ENCODE data around the gene FLNB.

The FLNB gene

DNA sequence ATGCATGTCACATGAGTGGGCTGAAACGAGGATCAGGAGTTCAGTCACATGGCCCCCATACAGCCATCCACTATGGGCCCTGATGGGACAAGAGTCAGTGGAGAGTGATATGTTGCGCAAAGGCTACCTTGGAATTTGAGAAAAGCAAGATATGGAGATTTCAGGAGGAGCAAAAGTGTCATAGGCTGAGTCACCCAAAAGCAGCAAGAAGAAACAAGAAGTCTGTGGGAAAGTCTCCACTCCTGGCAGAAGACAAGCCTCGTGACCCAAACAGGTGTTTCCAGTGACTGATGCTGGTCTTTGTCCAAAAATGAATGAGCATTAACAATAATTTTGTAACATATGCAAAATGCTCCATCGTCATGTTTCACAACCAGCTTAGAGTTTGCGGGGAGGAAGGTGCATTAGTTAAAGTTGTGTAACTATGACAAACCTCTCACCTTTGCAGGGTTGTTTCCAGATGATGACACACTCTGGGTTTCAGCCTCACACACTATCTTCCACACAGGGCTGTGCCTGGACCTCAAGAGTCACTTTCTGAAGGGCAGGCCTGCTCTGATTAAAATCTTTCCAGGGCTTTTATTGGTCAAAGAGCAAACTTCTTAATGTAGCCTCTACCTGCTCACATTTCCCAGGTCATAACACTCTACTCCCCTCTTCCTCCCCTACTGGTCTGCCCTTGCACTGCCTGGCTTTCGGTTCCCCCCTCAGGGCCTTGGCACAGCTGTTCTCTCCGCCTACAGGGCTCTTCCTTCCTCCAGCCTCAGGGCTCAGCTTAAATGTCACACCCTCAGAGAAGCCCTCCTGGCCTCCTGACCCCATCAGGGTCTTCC, 206.5 kb downstream of the FLNB start:
- peak; percentile 86 for DNase-seq

DNA sequence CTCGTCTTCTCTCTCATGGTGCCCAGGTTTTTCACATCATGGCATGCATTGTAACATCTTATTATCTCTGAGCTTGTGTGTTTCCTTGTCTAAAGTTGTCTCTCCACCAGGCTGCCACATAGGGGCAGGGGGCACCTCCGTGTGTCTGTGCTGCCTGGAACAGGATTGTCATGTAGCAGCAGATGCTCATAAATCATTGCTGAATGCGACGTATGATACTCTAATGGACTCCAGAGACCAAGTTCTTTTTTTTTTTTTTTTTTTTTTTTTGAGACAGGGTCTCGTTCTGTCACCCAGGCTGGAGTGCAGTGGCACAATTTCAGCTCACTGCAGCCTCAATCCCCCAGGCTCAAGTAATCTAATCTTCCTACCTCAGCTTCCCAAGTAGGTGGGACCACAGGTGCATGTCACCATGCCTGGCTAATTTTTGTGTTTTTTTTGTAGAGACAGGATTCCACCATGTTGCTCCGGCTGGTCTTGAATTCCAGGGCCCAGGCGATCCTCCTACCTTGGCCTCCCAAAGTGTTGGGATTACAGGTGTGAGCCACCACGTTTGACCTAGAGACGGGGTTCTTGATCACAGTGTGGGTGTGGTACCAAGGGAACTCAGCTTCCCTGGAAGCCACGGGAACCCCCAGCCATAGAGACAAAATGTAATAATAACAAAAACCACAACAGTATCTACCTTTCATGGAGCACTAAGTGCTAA, 207.2 kb downstream of the FLNB start:
- no peak for DNase-seq

DNA sequence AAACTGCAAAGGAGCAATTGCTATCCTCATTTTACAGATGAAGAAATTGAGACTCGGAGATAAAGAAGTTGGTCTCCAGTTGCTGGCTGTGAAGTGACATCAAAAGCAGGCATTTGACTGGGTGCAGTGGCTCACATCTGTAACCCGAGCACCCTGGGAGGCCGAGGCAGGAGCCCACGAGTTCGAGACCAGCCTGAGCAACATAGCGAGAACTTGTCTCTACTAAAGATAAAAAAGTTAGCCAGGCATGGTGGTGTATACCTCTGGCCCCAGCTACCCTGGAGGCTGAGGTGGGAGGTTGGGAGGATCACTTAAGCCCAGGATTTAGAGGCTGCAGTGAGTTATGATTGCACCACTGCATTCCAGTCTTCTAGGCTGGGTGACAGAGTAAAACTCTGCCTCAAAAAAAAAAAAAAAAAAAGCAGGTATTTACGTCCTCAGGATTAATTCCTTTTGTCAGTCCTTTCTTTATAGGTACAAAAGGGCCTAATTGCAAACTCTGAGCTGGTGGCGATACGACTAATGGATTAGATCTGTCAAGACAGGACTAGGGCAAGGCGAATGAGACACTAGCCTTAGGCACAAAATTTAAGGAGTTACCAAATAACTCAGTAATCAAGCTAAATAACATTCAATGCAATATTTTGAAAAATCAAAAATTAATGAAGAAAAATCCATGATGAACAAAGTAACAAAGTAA, 208.4 kb downstream of the FLNB start:
- DNase-seq: no peak

DNA sequence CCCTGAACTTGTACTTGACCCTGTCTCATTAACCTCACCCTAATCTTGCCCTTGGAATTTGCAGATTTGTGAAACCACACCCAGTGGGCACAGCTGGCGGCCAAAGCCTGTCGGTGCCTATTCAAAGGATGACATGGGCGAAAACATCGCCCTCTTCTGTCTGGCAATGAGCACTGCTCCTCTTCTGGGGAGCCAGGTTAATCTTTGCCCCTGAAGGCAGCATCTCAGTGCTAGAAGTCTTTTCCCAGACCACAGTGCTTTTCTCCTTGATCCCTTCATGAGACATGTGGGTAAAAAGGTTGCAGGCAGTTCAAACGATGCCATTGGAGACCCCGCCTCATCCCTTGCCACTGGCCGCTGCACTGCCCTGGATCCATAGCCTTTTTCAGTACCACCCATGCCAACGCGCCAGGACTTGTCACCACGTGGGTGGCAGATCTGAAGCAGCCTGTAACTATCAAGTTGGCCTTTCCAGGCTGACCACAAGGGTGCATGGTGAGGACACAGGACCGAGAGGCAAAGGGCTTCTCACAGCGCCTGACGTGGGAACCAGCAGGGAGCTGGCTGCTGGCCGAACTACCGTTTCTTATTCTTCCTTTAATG, 209.1 kb downstream of the FLNB start:
- DNase-seq: peak; percentile 96

DNA sequence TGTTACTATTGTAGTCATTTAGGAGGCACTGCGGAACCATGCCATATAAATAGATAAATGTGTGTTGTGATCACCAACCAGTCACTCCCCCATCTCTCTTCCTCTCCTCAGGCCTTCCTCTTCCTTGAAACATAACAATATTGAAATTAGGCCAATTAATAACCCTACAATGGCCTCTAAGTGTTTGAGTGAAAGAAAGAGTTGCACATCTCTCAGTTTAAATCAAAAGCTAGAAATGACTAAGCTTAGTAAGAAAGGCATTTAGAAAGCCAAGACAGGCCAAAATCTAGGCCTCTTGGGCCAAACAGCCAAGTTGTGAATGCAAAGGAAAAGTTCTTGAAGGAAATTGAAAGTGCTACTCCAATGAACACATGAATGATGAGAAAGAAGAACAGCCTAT, 210.7 kb downstream of the FLNB start:
- no peak for DNase-seq
